ENCODE measurements around the gene FLNC. TPM values are rescaled to one million over a fixed set of nuclear protein-coding genes. Genes with fewer than 3 reads are reported as not detected.

The FLNC gene
- total RNA-seq, 1 experiment from 2014 or later: 10.2 TPM

DNA sequence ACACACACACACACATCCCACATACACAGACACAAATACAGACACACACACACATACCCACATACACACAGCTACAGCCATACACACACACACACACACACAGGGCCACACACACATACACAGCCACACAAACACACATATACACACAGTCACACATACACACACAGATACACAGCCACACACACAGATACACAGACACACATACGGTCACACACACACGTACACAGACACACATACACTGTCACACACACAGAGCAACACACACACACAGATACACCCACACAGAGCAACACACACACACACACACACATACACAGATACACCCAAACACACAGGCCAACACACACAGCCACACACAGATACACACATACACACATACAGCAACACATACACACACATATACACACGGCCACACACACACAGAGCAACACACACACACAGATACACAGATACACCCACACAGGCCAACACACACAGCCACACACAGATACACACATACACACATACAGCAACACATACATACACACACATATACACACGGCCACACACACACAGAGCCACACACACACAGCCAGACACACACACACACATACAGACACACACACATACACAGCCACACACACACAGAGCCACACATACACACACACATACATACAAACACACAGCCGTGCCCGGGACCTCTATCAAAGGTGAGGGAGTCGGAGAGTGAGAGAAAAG lies 58.0 kb downstream of the FLNC start:
- H3K4me3 ChIP-seq (ENCODE audit: low read depth in 2 of 2, low read length in 2 of 2): no peak overlapping the region

DNA sequence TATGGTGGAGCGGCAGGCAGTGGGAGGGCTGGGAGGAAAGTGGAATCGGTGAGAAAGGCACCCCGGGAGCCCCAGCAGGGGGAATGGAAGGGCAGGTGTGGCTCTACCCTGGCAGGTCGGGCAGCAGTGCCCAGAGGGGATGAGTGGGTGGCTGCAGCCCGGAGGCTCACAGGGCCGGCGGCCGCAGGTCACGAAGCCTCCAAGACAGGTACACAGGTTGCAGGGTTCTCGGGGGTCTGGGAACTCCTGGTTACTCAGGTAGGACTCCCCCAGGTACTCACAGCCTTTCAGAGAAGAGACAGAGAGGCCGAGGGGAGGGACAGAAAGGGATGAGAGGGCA lies 58.5 kb downstream of the FLNC start:
- CTCF ChIA-PET: interaction anchor here (0.7 kb wide), 1 partner anchor 211 kb away, joined by 8 read pairs; no protein-coding TSS in a partner anchor
- intact Hi-C loops (cut with micrococcal nuclease; ENCODE audit: unreplicated experiment) (loop anchor here (10.0 kb wide), 1 partner anchor 224 kb away; no protein-coding TSS in a partner anchor), in situ Hi-C loops (cut with HindIII; ENCODE audit: low pct_unique_long_range_greater_than_20kb, low sequenced_read_pairs) (no loop called here)
- H3K4me3 ChIP-seq (ENCODE audit: low read depth in 2 of 2, low read length in 2 of 2): no peak overlapping the region
- H3K9me3 ChIP-seq (ENCODE audit: control insufficient read depth, insufficient read depth, low read depth, low read length): no peaks in the 10 kb centered on the region
- ATAC-seq (no peak), DNase-seq (ENCODE audit: low read depth, low spot score) (no peak)
- H3K27me3 ChIP-seq (ENCODE audit: control insufficient read depth, insufficient read depth, low read length): no peaks in the 10 kb centered on the region
- no peak overlapping the region for H3K27ac ChIP-seq (ENCODE audit: low read length)
- no TSS peak for BruUV-seq (replicated peaks)
- no peaks in the 10 kb centered on the region; the same call in 1 of the 2 replicates for H3K4me1 ChIP-seq (ENCODE audit: control insufficient read depth, insufficient read depth, low read length)
- POLR2A ChIA-PET: no interaction called here
- TF ChIP-seq TCF7L2 (IDR thresholded peaks at IDR 0.05; ENCODE audit: low read depth, low read length) (no peak), POLR2AphosphoS5 (IDR thresholded peaks at IDR 0.05; ENCODE audit: low read depth, low read length) (no peak), SIN3A (IDR thresholded peaks at IDR 0.05; ENCODE audit: borderline replicate concordance, insufficient read depth, low read depth, low read length) (no peak), REST (IDR thresholded peaks at IDR 0.05; ENCODE audit: insufficient read depth in 1 of 2, low read depth in 2 of 2, low read length in 1 of 2) (no peak), CTCF (IDR thresholded peaks at IDR 0.05) (no peak)
- no peaks in the 10 kb centered on the region for H3K36me3 ChIP-seq (ENCODE audit: control insufficient read depth, insufficient read depth, low read length)

More for the DNA sequence above, 58.0 kb downstream of the FLNC start:
- Histone ChIP-seq H3K9me3 (ENCODE audit: control insufficient read depth, insufficient read depth, low read depth, low read length) (no peaks in the 10 kb centered on the region), H3K27ac (ENCODE audit: low read length) (no peak overlapping the region), H3K27me3 (ENCODE audit: control insufficient read depth, insufficient read depth, low read length) (no peaks in the 10 kb centered on the region), H3K36me3 (ENCODE audit: control insufficient read depth, insufficient read depth, low read length) (no peaks in the 10 kb centered on the region), H3K4me1 (ENCODE audit: control insufficient read depth, insufficient read depth, low read length) (no peaks in the 10 kb centered on the region; the same call in 1 of the 2 replicates)
- TF ChIP-seq TCF7L2 (IDR thresholded peaks at IDR 0.05; ENCODE audit: low read depth, low read length) (no peak), CTCF (IDR thresholded peaks at IDR 0.05) (no peak), SIN3A (IDR thresholded peaks at IDR 0.05; ENCODE audit: borderline replicate concordance, insufficient read depth, low read depth, low read length) (no peak), POLR2AphosphoS5 (IDR thresholded peaks at IDR 0.05; ENCODE audit: low read depth, low read length) (no peak)
- DNase-seq (ENCODE audit: low read depth, low spot score) (no peak), ATAC-seq (no peak)
- BruUV-seq (replicated peaks): no TSS peak
- ChIA-PET CTCF (interaction anchor here (0.7 kb wide), 1 partner anchor 211 kb away, joined by 8 read pairs; no protein-coding TSS in a partner anchor), POLR2A (no interaction called here)
- intact Hi-C loops (cut with micrococcal nuclease; ENCODE audit: unreplicated experiment): loop anchor here (10.0 kb wide), 1 partner anchor 223 kb away; no protein-coding TSS in a partner anchor
- in situ Hi-C loops (cut with HindIII; ENCODE audit: low pct_unique_long_range_greater_than_20kb, low sequenced_read_pairs): no loop called here
